GM12878 (cell line): ENCODE data around the gene NUDCD3.

ENCODE experiments used
- CHD2 ChIP-seq: IDR thresholded peaks from 2 replicates; pipeline ENCODE4 v1.6.1; 2011; ENCODE audit warnings: low read depth, low read length, improper control_type of control experiment, borderline replicate concordance
- TARDBP ChIP-seq: IDR thresholded peaks from 2 replicates; pipeline ENCODE4 v1.6.1; 2016; ENCODE audit warnings: borderline replicate concordance

GRCh38 chr7:44531421-44532380, 41.2 kb upstream of the NUDCD3 start:
- TF ChIP-seq TARDBP, result no peak
- no peak for TF ChIP-seq CHD2
